Upper lobe of left lung (tissue), 6 donors: ENCODE data around the gene TMCC3. TPM values are rescaled to one million over a fixed set of nuclear protein-coding genes. Genes with fewer than 3 reads are reported as not detected.

Experiments used
- ATAC-seq, 2 donors: fragments of 200-7000 bp; cut with Tn5 transposase; one replicate each; pipeline ENCODE4 v1.9.1; 2022; ENCODE audit warnings: mild to moderate bottlenecking in 2 of 2, moderate library complexity in 2 of 2; ENCODE audit not compliant: low FRiP score in 2 of 2
- DNase-seq, 2 donors: peaks; one replicate each; pipeline ENCODE4 v3.0.0-alpha.2; 2019 to 2020
- H3K27ac ChIP-seq, 4 donors: fragments of 200-600 bp; sonication (generic); one replicate each; pipeline ENCODE4 v1.5.1; 2016 to 2019
- H3K27me3 ChIP-seq, 4 donors: fragments of 200-600 bp; sonication (generic); one replicate each; pipeline ENCODE4 v1.5.1; 2017 to 2019
- H3K36me3 ChIP-seq, 4 donors: fragments of 200-600 bp; sonication (generic); one replicate each; pipeline ENCODE4 v1.5.1; 2016 to 2019
- H3K4me1 ChIP-seq, 4 donors: fragments of 200-600 bp; sonication (generic); one replicate each; pipeline ENCODE4 v1.5.1; 2018 to 2019
- H3K4me3 ChIP-seq, 4 donors: fragments of 200-600 bp; sonication (generic); one replicate each; pipeline ENCODE4 v1.5.1; 2017 to 2019; ENCODE audit warnings: mild to moderate bottlenecking in 2 of 4, moderate library complexity in 1 of 4
- H3K9me3 ChIP-seq, 4 donors: fragments of 200-600 bp; sonication (generic); one replicate each; pipeline ENCODE4 v1.5.1; 2018 to 2019
- EP300 ChIP-seq, 4 donors: sonication (generic); formaldehyde crosslinking; IDR thresholded peaks; one replicate each; pipeline ENCODE4 v1.5.1; 2017; ENCODE audit warnings: antibody characterized with exemption in 4 of 4, control low read depth in 2 of 4
- POLR2A ChIP-seq, 4 donors: fragments of 450-650 bp; IDR thresholded peaks; one replicate each; pipeline ENCODE4 v1.5.1; 2016 to 2017; ENCODE audit warnings: antibody characterized with exemption in 4 of 4, mild to moderate bottlenecking in 2 of 4
- POLR2AphosphoS5 ChIP-seq, 2 donors: sonication (generic); formaldehyde crosslinking; IDR thresholded peaks; one replicate each; pipeline ENCODE4 v1.5.1; 2017; ENCODE audit warnings: antibody characterized with exemption in 2 of 2
- WGBS, 2 donors: methylation state at CpG; one replicate each; pipeline ENCODE4 v1.1.5; 2017 to 2018; 5-methylcytosine and 5-hydroxymethylcytosine counted together
- total RNA-seq, 6 donors: library from RNA; depleted of rRNA in 4 of 6; stranded (reverse); fragments of >200 nt in 4 of 6; gene quantifications; one replicate each; pipeline versions ENCODE4 v1.1.0 to v1.2.1, GENCODE V29; 2016 to 2021
- TF ChIP-seq, protein P1 (sequence below), 6 experiments: fragments of 450-650 bp in 4 of 6; fragments of 200-600 bp in 2 of 6; sonication (generic) in 2 of 6; IDR thresholded peaks; one replicate each; pipeline ENCODE4 v1.5.1; 2016 to 2019; ENCODE audit warnings: antibody characterized with exemption in 6 of 6
- donor health status: DM: no; HTN: no; CAD: no; lungs with moderate emphysema.
- donor health status: DM: no; HTN: yes; CAD: no; lungs with severe emphysema.

Gene TMCC3
- total RNA-seq, 6 donors from 2014 or later, result 5.4 to 17.4 (median 12.7) TPM

DNA sequence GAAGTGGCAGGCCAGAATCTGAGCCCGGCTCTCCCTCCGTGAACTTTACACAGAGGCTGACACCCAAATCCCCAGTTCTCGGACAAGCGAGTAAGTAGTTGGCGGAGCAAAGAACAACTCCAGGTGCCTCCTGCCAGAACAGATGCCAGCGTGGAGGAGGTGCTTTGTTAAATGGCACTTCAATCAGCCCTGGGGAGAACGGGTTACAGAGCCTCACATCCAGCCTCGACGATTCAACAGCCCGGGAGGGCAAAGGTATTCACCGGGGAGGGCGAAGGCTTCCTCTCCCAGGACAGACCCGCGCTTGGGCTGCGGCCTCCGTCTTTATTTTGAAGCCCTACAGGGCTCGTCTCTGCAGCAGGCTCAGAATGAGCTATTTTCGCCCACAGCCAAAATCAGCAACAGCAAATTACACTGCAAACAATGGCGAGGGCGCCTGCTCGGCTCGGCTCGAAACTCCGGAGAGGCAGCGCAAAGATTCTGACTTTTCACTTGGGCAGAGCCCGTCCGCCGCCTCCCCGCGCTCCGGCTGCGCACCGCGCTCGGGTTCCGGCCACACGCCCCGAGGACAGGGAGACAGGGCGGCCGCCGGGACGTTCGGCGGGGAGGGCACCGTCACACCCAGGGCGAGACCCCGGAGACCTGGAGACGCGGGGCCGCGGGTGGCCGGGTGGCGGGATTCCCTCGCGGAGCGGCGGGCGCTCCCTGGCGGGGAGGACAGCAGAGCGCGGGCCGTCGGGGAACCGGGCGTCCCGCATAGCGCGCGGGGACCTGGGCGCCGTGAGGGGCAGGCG lies 811 bp downstream of the TMCC3 start:
- peak; percentile 77 to 85 for ATAC-seq
- H3K27ac ChIP-seq, result peak overlapping the region; percentile 76 to 90 (median 83)
- no peaks in the 10 kb centered on the region for H3K27me3 ChIP-seq

DNA sequence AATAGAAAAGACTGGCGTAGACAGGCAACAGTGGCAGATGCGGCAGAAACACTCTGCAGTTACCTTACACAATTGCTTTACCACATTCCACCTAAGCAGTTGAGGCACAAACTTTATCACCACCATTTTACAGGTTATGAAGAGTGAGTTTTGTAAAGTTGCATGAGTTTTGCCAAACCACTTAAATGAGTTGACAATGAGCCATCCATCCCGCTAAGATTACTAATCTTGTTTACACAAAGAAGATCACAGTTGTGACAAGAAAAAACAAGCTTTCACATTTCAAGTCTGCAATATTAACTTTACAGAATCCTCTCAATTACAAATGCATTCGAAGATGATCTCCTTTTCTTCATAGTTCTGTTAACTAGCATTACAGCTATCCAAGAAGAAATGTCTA lies 1.8 kb downstream of the TMCC3 start:
- peaks cover 15 to 32% (median 24%) of the 10 kb centered on the region in 4 donors for H3K4me1 ChIP-seq
- DNase-seq, result no peak
- WGBS, 2 donors, result 76 to 84% methylated on average over 4 of the region's 4 CpGs
- TF ChIP-seq EP300 (IDR thresholded peaks at IDR 0.05), result no peak
- TF ChIP-seq POLR2AphosphoS5 (IDR thresholded peaks at IDR 0.05), result no peak
- TF ChIP-seq, protein P1, sequence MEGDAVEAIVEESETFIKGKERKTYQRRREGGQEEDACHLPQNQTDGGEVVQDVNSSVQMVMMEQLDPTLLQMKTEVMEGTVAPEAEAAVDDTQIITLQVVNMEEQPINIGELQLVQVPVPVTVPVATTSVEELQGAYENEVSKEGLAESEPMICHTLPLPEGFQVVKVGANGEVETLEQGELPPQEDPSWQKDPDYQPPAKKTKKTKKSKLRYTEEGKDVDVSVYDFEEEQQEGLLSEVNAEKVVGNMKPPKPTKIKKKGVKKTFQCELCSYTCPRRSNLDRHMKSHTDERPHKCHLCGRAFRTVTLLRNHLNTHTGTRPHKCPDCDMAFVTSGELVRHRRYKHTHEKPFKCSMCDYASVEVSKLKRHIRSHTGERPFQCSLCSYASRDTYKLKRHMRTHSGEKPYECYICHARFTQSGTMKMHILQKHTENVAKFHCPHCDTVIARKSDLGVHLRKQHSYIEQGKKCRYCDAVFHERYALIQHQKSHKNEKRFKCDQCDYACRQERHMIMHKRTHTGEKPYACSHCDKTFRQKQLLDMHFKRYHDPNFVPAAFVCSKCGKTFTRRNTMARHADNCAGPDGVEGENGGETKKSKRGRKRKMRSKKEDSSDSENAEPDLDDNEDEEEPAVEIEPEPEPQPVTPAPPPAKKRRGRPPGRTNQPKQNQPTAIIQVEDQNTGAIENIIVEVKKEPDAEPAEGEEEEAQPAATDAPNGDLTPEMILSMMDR (IDR thresholded peaks at IDR 0.05), result no peak
- no peak for TF ChIP-seq POLR2A (IDR thresholded peaks at IDR 0.05)
- H3K4me3 ChIP-seq, result peak overlapping the region in 3 of 4 donors; percentile 65 to 83 (median 80)
- ATAC-seq, result no peak
- H3K27ac ChIP-seq, result peak overlapping the region in 1 of 4 donors; percentile 90
- no peaks in the 10 kb centered on the region for H3K27me3 ChIP-seq
- H3K36me3 ChIP-seq, result no peaks in the 10 kb centered on the region
- no peaks in the 10 kb centered on the region for H3K9me3 ChIP-seq

More for the DNA sequence above, 811 bp downstream of the TMCC3 start:
- peak overlapping the region; percentile 65 to 83 (median 75) for H3K4me3 ChIP-seq
- TF ChIP-seq, protein P1 (IDR thresholded peaks at IDR 0.05), result peak; percentile 19 to 58 (median 52)
- no peak for TF ChIP-seq EP300 (IDR thresholded peaks at IDR 0.05)
- no peak for TF ChIP-seq POLR2A (IDR thresholded peaks at IDR 0.05)
- no peaks in the 10 kb centered on the region for H3K36me3 ChIP-seq
- H3K4me1 ChIP-seq, result peaks cover 15 to 27% (median 19%) of the 10 kb centered on the region in 4 donors
- no peaks in the 10 kb centered on the region for H3K9me3 ChIP-seq
- WGBS, 2 donors, result 7 to 48% methylated on average over 6 to 52 of the region's 72 CpGs
- DNase-seq, result peak; percentile 48 to 93

DNA sequence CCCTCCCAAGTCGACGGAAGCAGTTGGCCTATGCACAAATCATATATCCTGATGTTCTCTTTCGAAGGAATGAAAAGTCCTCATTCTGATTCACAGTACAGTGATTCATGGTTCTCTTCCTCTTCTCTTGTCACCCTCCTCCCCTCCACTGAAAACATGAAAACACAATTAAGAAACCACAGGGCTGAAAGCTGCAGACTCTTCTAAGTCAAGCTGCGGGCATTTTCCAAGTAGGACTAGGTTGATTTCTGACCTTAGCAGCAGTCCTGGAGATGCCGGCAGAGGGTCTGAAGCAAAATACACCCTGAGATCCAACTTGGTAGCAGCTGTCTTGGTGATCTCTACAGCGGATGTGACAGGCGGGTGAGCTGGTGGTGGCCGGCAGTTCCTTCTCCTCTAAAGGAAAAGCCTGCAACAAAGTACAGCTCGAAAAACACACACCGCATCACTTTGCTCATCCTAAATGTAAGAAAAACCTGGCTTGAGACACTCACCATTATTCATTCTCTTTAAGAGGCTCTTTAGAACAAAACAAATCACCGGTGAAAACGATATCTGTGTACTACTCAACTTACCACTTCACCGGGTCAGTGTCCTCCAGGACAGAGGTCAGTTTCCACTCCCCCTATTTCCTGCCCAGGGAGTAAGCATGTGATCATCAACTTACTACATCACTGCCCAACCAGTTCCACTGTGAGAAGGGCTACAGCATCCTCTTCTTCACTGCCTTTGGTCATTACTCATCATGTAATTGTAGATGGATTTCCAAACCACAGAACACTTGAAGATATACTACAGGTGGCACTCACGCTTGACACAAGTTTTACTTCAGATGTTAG lies 6.0 kb downstream of the TMCC3 start:
- no peaks in the 10 kb centered on the region for H3K9me3 ChIP-seq
- peaks cover 14 to 30% (median 23%) of the 10 kb centered on the region in 4 donors for H3K4me1 ChIP-seq
- TF ChIP-seq POLR2A (IDR thresholded peaks at IDR 0.05) (peak in 1 of 4 donors; percentile 20), POLR2AphosphoS5 (IDR thresholded peaks at IDR 0.05) (peak; percentile 65), EP300 (IDR thresholded peaks at IDR 0.05) (peak in 1 of 4 donors; percentile 62)
- TF ChIP-seq, protein P1 (IDR thresholded peaks at IDR 0.05), result no peak
- peak overlapping the region; percentile 77 to 85 (median 80) for H3K27ac ChIP-seq
- no peaks in the 10 kb centered on the region for H3K27me3 ChIP-seq
- H3K36me3 ChIP-seq, result no peaks in the 10 kb centered on the region
- peak in 1 of 2 donors; percentile 59 for DNase-seq
- WGBS, 2 donors, result 46 to 51% methylated on average over 10 to 14 of the region's 14 CpGs
- H3K4me3 ChIP-seq, result peak overlapping the region in 2 of 4 donors; percentile 6 to 23
- ATAC-seq, result peak; percentile 80 to 83

DNA sequence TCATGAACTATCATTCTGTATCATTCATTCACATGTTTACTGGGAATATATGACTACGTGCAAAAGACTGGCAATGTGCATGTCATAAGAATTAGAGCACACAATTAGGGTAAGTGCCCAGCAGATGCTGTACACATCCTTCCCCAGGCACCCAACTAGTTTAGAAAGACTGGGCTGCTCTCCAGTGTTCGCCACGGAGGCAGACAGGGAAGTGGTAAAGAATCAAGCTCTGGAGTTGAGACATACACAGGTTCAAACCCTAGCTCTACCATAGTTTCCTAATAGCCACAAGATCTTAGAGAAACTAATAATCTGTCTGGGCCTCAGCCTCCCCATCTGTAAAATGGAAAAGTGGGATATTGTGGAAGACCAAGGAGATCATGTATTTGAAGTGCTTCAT lies 6.8 kb downstream of the TMCC3 start:
- no peaks in the 10 kb centered on the region for H3K9me3 ChIP-seq
- ATAC-seq (peak; percentile 71 to 77), DNase-seq (peak in 1 of 2 donors; percentile 65)
- peak overlapping the region in 1 of 4 donors; percentile 23 for H3K4me3 ChIP-seq
- H3K27ac ChIP-seq, result peak overlapping the region; percentile 77 to 85 (median 80)
- peaks cover 7 to 24% (median 17%) of the 10 kb centered on the region in 4 donors for H3K4me1 ChIP-seq
- no peaks in the 10 kb centered on the region for H3K27me3 ChIP-seq
- WGBS, 2 donors, result 66 to 81% methylated on average over 3 of the region's 3 CpGs
- H3K36me3 ChIP-seq, result no peaks in the 10 kb centered on the region
- TF ChIP-seq POLR2A (IDR thresholded peaks at IDR 0.05) (peak in 1 of 4 donors; percentile 9), POLR2AphosphoS5 (IDR thresholded peaks at IDR 0.05) (peak in 1 of 2 donors; percentile 16)
- TF ChIP-seq, protein P1 (IDR thresholded peaks at IDR 0.05), result no peak
